Measurements from ENCODE around the gene SUPV3L1.
"Not testable (repeated sequence)": the region's sequence is repeated elsewhere in the genome, so short reads cannot be mapped to it uniquely, and the experiment has no call there.

Gene SUPV3L1

GRCh38 chr10:69179743-69180524 is at the start of gene SUPV3L1:
Gene SUPV3L1 (plus strand): TSS chr10:69180234. CDS start chr10:69180292, 58 bp downstream.
- peak; percentile 97 for DNase-seq

GRCh38 chr10:69130251-69130650 is 49.8 kb upstream of the SUPV3L1 start:
- DNase-seq = peak; percentile 35

- DNase-seq = peak; percentile 27
These were observed 40.1 kb upstream of the SUPV3L1 start for GRCh38 chr10:69139961-69140360.

- no peak for DNase-seq
These were observed 38.7 kb upstream of the SUPV3L1 start for GRCh38 chr10:69141304-69141703.

GRCh38 chr10:69142074-69142473 is 38.0 kb upstream of the SUPV3L1 start:
- DNase-seq = not testable (repeated sequence)

GRCh38 chr10:69142983-69143382 is 37.1 kb upstream of the SUPV3L1 start:
- no peak for DNase-seq

- no peak for DNase-seq
These were observed 34.7 kb upstream of the SUPV3L1 start for GRCh38 chr10:69145329-69145728.

GRCh38 chr10:69145864-69146263 is 34.2 kb upstream of the SUPV3L1 start:
- DNase-seq = no peak

- peak; percentile 17 for DNase-seq
These were observed 33.3 kb upstream of the SUPV3L1 start for GRCh38 chr10:69146759-69147158.

GRCh38 chr10:69151984-69152383 is 28.1 kb upstream of the SUPV3L1 start:
- DNase-seq = no peak

GRCh38 chr10:69153227-69153626 is 26.8 kb upstream of the SUPV3L1 start:
- DNase-seq = no peak

GRCh38 chr10:69160809-69161241 is 19.2 kb upstream of the SUPV3L1 start:
- DNase-seq = peak; percentile 67

- DNase-seq = no peak
These were observed 11.5 kb upstream of the SUPV3L1 start for GRCh38 chr10:69168493-69168892.

GRCh38 chr10:69172241-69172982 is 7.6 kb upstream of the SUPV3L1 start:
- DNase-seq = peak; percentile 13

- DNase-seq = not testable (repeated sequence)
These were observed 4.7 kb upstream of the SUPV3L1 start for GRCh38 chr10:69175326-69175725.

- DNase-seq = no peak
These were observed 3.2 kb upstream of the SUPV3L1 start for GRCh38 chr10:69176823-69177222.

GRCh38 chr10:69179089-69179742 is 818 bp upstream of the SUPV3L1 start:
- DNase-seq = no peak

- peak; percentile 20 for DNase-seq
These were observed 631 bp downstream of the SUPV3L1 start for GRCh38 chr10:69180525-69181204.

GRCh38 chr10:69181433-69181832 is 1.4 kb downstream of the SUPV3L1 start:
- DNase-seq = no peak

GRCh38 chr10:69182005-69182404 is 2.0 kb downstream of the SUPV3L1 start:
- no peak for DNase-seq

- no peak for DNase-seq
These were observed 6.5 kb downstream of the SUPV3L1 start for GRCh38 chr10:69186524-69186923.

GRCh38 chr10:69201045-69201444 is 21.0 kb downstream of the SUPV3L1 start:
- peak; percentile 14 for DNase-seq

GRCh38 chr10:69202332-69202731 is 22.3 kb downstream of the SUPV3L1 start:
- DNase-seq = no peak
